Kidney (tissue), 14 donors: Measurements from ENCODE around the gene ACAA2. TPM values are rescaled to one million over a fixed set of nuclear protein-coding genes. Genes with fewer than 3 reads are reported as not detected.
"Not testable (repeated sequence)": the region's sequence is repeated elsewhere in the genome, so short reads cannot be mapped to it uniquely, and the experiment has no call there.

Experiments
- DNase-seq, 5 donors: peaks; one replicate each; pipeline ENCODE4 v3.0.0-alpha.2; 2013 to 2020
- FAIRE-seq: peaks from 2 replicates; lab custom pipeline; 2012; peaks lifted over from hg19 to GRCh38; lab: Jason Lieb, UNC
- H3K27ac ChIP-seq, 2 donors: one replicate each; pipeline ENCODE4 v1.7.0; 2013; ENCODE audit warnings: low read depth in 2 of 2, low read length in 2 of 2, inconsistent platforms in 1 of 2
- H3K27me3 ChIP-seq: one replicate; pipeline ENCODE4 v1.7.1; 2013; ENCODE audit warnings: low read length, inconsistent platforms; ENCODE audit not compliant: control insufficient read depth, insufficient read depth
- H3K36me3 ChIP-seq, 3 donors: one replicate each; pipeline versions ENCODE4 v1.7.0 to v1.7.1; 2013; ENCODE audit warnings: low read length in 3 of 3, control low read depth in 1 of 3, inconsistent platforms in 1 of 3; ENCODE audit not compliant: insufficient read depth in 3 of 3, control insufficient read depth in 2 of 3
- H3K4me1 ChIP-seq, 3 donors: one replicate each; pipeline versions ENCODE4 v1.7.0 to v1.7.1; 2013; ENCODE audit warnings: low read length in 3 of 3, inconsistent platforms in 1 of 3, low read depth in 1 of 3; ENCODE audit not compliant: control insufficient read depth in 2 of 3, insufficient read depth in 2 of 3
- H3K4me3 ChIP-seq, 3 donors: one replicate each; pipeline versions ENCODE4 v1.7.0 to v1.8.1; 2013; ENCODE audit warnings: low read length in 3 of 3, control low read depth in 1 of 3, inconsistent platforms in 1 of 3
- H3K9ac ChIP-seq, 3 donors: one replicate each; pipeline versions ENCODE4 v1.7.0 to v1.7.1; 2013; ENCODE audit warnings: low read length in 3 of 3, control low read depth in 1 of 3, inconsistent platforms in 1 of 3
- H3K9me3 ChIP-seq, 3 donors: one replicate each; pipeline versions ENCODE4 v1.7.0 to v1.7.1; 2013; ENCODE audit warnings: low read length in 3 of 3, control low read depth in 1 of 3, inconsistent platforms in 1 of 3; ENCODE audit not compliant: control insufficient read depth in 2 of 3, insufficient read depth in 1 of 3
- intact Hi-C: fragments of 100-400 bp; cut with DNase I; formaldehyde crosslinking; loops from one replicate; pipeline ENCODE4 v1.11.1; 2022
- polyA plus RNA-seq: library from polyadenylated mRNA; stranded (reverse); fragments of 350-450 nt; fragmentation: Illumina TruSeq; extraction: RNeasy Lipid Tissue Mini Kit (QIAGEN cat#74804); gene quantifications from one replicate; pipeline ENCODE4 v1.2.3, GENCODE V29; 2014; ENCODE audit warnings: low read depth, low replicate concordance; ENCODE audit not compliant: insufficient read depth
- total RNA-seq: library from RNA; stranded (reverse); fragmentation: NEBNext Ultra II Directional; extraction: Animal tissue kit (Norgen Biotek cat#: 25700); gene quantifications from one replicate; pipeline ENCODE4 v1.2.1, GENCODE V29; 2021
- TF ChIP-seq, protein P1 (sequence below): IDR thresholded peaks from 3 replicates; pipeline ENCODE4 v1.5.1; 2012; ENCODE audit warnings: mild to moderate bottlenecking, moderate library complexity, borderline replicate concordance; ENCODE audit not compliant: insufficient read depth; ENCODE audit errors: extremely low read depth
- donor health status: control.
- donor health status: control.
- donor health status: control.
- donor health status: control.
- donor health status: control.
- donor health status: DM: yes; HTN: yes; CAD: no.
- donor health status: Normal renal cell carcinoma (clear cell type).

The ACAA2 gene
- total and polyA plus RNA-seq, 2 donors from 2014 or later = 115 to 566 TPM

- H3K36me3 ChIP-seq = peaks cover 0 to 8% (median 5%) of the 10 kb centered on the region in 3 donors
- H3K27ac ChIP-seq = no peak overlapping the region
- H3K9me3 ChIP-seq = no peaks in the 10 kb centered on the region
- TF ChIP-seq, protein P1, sequence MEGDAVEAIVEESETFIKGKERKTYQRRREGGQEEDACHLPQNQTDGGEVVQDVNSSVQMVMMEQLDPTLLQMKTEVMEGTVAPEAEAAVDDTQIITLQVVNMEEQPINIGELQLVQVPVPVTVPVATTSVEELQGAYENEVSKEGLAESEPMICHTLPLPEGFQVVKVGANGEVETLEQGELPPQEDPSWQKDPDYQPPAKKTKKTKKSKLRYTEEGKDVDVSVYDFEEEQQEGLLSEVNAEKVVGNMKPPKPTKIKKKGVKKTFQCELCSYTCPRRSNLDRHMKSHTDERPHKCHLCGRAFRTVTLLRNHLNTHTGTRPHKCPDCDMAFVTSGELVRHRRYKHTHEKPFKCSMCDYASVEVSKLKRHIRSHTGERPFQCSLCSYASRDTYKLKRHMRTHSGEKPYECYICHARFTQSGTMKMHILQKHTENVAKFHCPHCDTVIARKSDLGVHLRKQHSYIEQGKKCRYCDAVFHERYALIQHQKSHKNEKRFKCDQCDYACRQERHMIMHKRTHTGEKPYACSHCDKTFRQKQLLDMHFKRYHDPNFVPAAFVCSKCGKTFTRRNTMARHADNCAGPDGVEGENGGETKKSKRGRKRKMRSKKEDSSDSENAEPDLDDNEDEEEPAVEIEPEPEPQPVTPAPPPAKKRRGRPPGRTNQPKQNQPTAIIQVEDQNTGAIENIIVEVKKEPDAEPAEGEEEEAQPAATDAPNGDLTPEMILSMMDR = no peak
- no peak overlapping the region for H3K9ac ChIP-seq
- DNase-seq = no peak
- FAIRE-seq = no peak
- intact Hi-C loops = no loop called here
- H3K4me3 ChIP-seq = no peak overlapping the region
- no peaks in the 10 kb centered on the region for H3K27me3 ChIP-seq
- H3K4me1 ChIP-seq = peaks cover 0 to 3% (median 0%) of the 10 kb centered on the region in 3 donors
These were observed 25.0 kb upstream of the ACAA2 start for GRCh38 chr18:49838381-49838780.

GRCh38 chr18:49837889-49838288 is 24.6 kb upstream of the ACAA2 start:
- Histone ChIP-seq H3K27me3 (no peaks in the 10 kb centered on the region), H3K9me3 (no peaks in the 10 kb centered on the region), H3K9ac (no peak overlapping the region), H3K4me3 (no peak overlapping the region), H3K27ac (no peak overlapping the region), H3K36me3 (peaks cover 0 to 8% (median 5%) of the 10 kb centered on the region in 3 donors), H3K4me1 (peaks cover 0 to 4% (median 0%) of the 10 kb centered on the region in 3 donors)
- intact Hi-C loops = no loop called here
- DNase-seq (no peak), FAIRE-seq (no peak)
- TF ChIP-seq, protein P1 = no peak

GRCh38 chr18:49837316-49837835 is 24.0 kb upstream of the ACAA2 start:
- H3K4me1 ChIP-seq, H3K36me3 ChIP-seq, H3K27me3 ChIP-seq, H3K9me3 ChIP-seq, FAIRE-seq, DNase-seq, H3K4me3 ChIP-seq, intact Hi-C loops, H3K27ac ChIP-seq, H3K9ac ChIP-seq: not testable (repeated sequence)

- DNase-seq (no peak), FAIRE-seq (no peak)
- intact Hi-C loops = no loop called here
- Histone ChIP-seq H3K9me3 (no peaks in the 10 kb centered on the region), H3K27me3 (no peaks in the 10 kb centered on the region), H3K4me1 (peaks cover 0 to 4% (median 0%) of the 10 kb centered on the region in 3 donors), H3K9ac (no peak overlapping the region), H3K36me3 (peaks cover 0 to 5% (median 5%) of the 10 kb centered on the region in 3 donors), H3K4me3 (no peak overlapping the region), H3K27ac (no peak overlapping the region)
- TF ChIP-seq, protein P1 = no peak
These were observed 22.1 kb upstream of the ACAA2 start for GRCh38 chr18:49835405-49835804.
